C4-2B (cell line): ENCODE results near the gene PLXNA2.

Source experiments
- H3K27ac ChIP-seq: fragments of 450-650 bp; 2 replicates; pipeline ENCODE4 v1.5.1; 2017
- ZFX ChIP-seq: fragments of 450-650 bp; IDR thresholded peaks from 2 replicates; pipeline ENCODE4 v1.6.1; 2017
- TF ChIP-seq, protein P1 (sequence below): fragments of 450-650 bp; conservative IDR thresholded peaks from 2 replicates; pipeline ENCODE4 v1.5.1; 2017; ENCODE audit warnings: mild to moderate bottlenecking

The PLXNA2 gene

DNA sequence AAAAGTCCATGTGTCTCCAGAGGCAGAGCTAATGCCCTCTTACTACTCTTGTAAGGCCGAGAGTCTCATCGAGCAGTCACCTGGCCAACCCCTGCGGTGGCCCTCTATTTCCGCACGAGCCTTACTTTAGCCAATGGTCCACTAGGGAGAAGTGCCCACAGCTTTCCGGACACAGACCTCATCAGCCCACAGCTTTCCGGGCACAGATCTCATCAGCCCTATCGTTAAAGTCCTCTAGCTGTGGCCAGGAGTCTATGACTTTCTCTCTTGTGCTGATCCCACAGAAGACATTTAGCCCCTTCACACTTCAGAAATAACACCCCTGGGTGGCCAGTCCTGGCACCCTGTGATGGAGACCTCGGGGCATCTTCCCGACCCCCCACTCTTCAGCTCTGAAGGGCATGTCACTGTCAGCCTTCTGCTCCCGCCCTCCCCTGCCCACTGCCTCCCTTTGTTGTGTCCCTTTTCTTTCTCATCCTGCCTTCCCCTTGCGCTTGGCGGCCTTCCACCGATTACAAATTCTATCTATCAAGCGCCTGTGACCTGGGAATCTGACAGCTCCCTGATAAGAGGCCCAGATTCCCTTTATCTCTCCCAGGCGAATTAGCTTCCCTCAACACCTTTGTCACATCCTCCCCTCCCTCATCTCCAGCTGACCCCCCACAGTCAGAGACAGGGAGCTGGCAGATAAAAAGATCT lies 161.0 kb downstream of the PLXNA2 start:
- TF ChIP-seq ZFX = no peak
- TF ChIP-seq, protein P1, sequence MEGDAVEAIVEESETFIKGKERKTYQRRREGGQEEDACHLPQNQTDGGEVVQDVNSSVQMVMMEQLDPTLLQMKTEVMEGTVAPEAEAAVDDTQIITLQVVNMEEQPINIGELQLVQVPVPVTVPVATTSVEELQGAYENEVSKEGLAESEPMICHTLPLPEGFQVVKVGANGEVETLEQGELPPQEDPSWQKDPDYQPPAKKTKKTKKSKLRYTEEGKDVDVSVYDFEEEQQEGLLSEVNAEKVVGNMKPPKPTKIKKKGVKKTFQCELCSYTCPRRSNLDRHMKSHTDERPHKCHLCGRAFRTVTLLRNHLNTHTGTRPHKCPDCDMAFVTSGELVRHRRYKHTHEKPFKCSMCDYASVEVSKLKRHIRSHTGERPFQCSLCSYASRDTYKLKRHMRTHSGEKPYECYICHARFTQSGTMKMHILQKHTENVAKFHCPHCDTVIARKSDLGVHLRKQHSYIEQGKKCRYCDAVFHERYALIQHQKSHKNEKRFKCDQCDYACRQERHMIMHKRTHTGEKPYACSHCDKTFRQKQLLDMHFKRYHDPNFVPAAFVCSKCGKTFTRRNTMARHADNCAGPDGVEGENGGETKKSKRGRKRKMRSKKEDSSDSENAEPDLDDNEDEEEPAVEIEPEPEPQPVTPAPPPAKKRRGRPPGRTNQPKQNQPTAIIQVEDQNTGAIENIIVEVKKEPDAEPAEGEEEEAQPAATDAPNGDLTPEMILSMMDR = no peak
- H3K27ac ChIP-seq = no peak overlapping the region

DNA sequence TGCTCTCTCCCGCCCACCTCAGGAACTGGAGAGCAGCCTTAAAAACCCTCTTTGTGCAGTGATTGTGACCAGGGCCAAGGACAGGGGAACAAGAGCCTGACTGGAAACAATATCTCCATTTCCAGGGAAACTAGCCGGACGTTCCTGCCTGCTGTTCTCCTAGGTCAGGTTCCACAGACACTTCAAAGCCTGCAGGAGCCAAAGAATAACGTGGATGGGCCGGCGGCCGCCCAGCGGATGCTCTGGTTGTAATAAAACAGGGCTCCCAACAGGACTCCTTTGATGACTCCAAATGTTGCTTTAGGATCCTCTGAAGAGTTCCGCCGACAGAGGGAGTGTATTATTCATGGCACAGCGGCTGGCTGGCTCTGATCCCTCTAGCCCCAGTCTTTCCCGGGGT lies 162.2 kb downstream of the PLXNA2 start:
- no peak for TF ChIP-seq ZFX
- TF ChIP-seq, protein P1 = no peak
- no peak overlapping the region for H3K27ac ChIP-seq

DNA sequence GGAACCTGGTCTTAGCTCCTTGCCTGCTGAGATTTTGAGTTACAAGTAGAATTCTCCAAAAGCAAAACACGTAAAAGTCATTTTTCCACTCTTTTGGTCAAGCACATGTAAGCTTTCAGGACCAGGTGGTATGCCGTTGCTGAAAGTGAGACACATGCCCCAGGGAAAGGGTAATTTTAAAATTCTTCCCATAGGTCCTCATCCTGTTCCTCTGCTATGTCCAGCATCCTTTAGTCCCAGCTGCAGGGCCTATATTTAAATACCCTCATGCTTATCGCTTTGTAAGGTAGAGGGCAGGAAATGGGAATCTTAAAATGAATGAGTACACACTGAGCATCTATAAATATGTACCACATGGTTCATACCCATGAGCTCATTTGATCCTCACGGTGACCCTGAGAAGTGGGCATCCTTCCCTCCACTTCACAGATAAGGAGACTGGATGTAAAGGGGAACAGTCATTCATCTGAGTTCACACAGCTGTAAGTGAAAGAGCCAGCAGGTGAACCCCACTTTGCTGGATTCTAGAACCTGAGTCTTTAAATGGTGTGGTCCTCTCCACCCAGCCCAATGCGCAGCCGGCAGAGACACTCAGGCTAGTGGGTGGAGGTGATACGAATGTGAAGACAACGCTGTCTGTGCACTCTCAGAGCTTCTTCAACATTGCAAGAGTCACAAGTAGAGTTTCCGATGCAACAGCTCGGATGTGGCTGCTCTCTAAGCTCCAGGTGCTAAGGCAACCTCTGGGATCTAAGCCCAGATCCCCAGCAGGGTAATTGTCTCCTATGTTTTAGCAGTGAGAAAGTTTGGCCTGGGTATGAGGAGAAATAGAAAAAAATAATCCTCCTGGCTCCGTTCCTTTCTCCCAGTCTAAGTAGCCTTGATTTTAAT lies 163.5 kb downstream of the PLXNA2 start:
- TF ChIP-seq ZFX = no peak
- TF ChIP-seq, protein P1 = no peak
- no peak overlapping the region for H3K27ac ChIP-seq

DNA sequence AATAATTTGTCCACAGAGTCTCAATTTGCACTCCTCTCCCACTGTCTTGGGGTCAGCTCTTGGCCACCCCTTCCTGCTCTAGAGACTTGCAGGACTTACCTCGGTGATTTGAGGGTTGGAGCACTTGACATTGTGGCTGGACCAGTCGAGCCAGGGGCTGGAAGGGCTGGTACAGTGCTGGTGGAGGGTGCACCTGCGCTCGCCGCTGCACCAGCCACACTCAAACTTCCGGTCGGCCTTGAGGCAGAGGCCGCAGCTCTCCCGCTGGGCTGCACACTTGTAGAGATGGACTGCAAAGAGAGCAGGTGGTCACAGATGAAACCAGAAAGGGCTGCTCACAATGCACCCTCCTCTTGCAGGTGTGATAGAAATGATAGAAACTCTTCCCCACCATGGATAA lies 165.0 kb downstream of the PLXNA2 start:
- H3K27ac ChIP-seq = no peak overlapping the region
- no peak for TF ChIP-seq ZFX
- TF ChIP-seq, protein P1 = no peak

DNA sequence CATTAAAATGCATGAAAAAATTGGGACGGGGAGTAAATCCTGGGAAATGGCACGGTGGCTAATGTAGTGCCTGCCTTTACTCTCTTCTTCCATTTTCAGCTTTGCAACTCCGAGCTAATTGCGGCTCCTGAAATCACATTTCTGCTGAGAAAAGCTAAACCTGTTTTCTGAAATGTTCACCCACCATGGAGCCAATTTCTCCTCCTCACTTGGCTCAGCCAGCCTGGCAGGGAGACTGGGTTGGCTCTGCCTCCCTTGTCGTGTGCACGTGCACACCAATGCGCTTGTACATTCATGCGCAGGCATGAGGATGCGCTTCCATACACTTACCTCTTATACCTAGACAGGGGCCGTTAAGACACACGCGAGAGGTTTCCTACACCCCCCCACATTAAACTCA lies 165.4 kb downstream of the PLXNA2 start:
- TF ChIP-seq, protein P1 = no peak
- TF ChIP-seq ZFX = no peak
- no peak overlapping the region for H3K27ac ChIP-seq

DNA sequence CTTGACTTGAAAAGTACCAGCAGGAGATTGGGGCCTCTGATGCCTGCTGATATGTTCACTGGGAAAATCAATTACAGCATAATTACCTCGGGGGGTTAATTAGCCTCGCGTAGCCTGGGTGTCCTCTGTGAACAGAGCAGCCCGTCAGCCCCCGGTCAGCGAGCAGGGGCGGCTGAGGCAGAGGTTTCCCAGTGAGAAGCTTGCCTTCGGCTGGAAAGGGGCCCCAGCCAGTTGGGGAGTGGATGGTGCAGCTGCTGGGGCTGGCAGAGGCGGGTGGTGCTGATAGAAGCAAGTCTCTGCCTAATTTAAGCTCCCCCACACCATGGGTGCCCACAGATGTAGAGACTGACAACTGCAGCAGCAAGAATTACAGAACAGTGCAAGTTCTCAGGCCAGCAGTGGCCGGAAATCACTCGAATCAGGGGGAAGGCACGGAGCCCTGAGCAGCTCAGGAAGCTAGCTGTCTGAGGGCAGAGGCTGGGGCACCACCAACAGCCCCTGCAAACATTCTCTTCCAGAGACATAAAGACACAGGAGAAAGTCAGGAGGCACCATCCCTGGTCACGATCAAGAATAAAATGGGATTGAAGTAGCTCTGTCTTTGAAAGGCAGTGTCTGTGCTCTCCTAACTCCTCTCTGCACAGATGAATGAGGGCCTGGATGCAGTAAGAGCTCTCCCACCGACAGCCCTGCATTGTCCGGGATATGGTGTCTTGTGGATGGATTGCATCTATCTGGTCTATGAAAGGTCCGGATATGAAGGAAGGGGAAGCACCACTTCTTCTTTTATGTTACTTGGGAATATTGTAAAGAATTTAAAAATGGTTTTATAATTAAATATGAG lies 166.7 kb downstream of the PLXNA2 start:
- H3K27ac ChIP-seq = no peak overlapping the region
- TF ChIP-seq, protein P1 = no peak
- no peak for TF ChIP-seq ZFX
